ENCODE results near the gene ZNF277.

The ZNF277 gene

GRCh38 chr7:112366886-112367285 is 160.4 kb downstream of the ZNF277 start:
- H3K9ac ChIP-seq (ENCODE audit: low read length in 5 of 5): no peak overlapping the region
- H3K9me3 ChIP-seq (ENCODE audit: control insufficient read depth in 5 of 5, low read length in 5 of 5): no peaks in the 10 kb centered on the region
- H3K27ac ChIP-seq (ENCODE audit: low read depth, low read length): no peak overlapping the region
- no peak overlapping the region for H3K4me3 ChIP-seq (ENCODE audit: low read depth in 1 of 5, low read length in 5 of 5)
- no peaks in the 10 kb centered on the region for H3K4me1 ChIP-seq (ENCODE audit: control insufficient read depth in 5 of 5, insufficient read depth in 5 of 5, low read length in 5 of 5)
- H3K36me3 ChIP-seq (ENCODE audit: control insufficient read depth in 5 of 5, insufficient read depth in 5 of 5, low read length in 5 of 5): no peaks in the 10 kb centered on the region
- H3K27me3 ChIP-seq (ENCODE audit: control insufficient read depth in 5 of 5, insufficient read depth in 4 of 5, low read length in 5 of 5): no peaks in the 10 kb centered on the region

- H3K27ac ChIP-seq (ENCODE audit: low read depth, low read length): no peak overlapping the region
- no peaks in the 10 kb centered on the region for H3K9me3 ChIP-seq (ENCODE audit: control insufficient read depth in 5 of 5, low read length in 5 of 5)
- no peak overlapping the region for H3K4me3 ChIP-seq (ENCODE audit: low read depth in 1 of 5, low read length in 5 of 5)
- no peaks in the 10 kb centered on the region for H3K36me3 ChIP-seq (ENCODE audit: control insufficient read depth in 5 of 5, insufficient read depth in 5 of 5, low read length in 5 of 5)
- no peak overlapping the region for H3K9ac ChIP-seq (ENCODE audit: low read length in 5 of 5)
- no peaks in the 10 kb centered on the region for H3K27me3 ChIP-seq (ENCODE audit: control insufficient read depth in 5 of 5, insufficient read depth in 4 of 5, low read length in 5 of 5)
- H3K4me1 ChIP-seq (ENCODE audit: control insufficient read depth in 5 of 5, insufficient read depth in 5 of 5, low read length in 5 of 5): no peaks in the 10 kb centered on the region
These were observed 163.9 kb downstream of the ZNF277 start for GRCh38 chr7:112370436-112370835.

- H3K27me3 ChIP-seq (ENCODE audit: control insufficient read depth in 5 of 5, insufficient read depth in 4 of 5, low read length in 5 of 5): no peaks in the 10 kb centered on the region
- no peaks in the 10 kb centered on the region for H3K4me1 ChIP-seq (ENCODE audit: control insufficient read depth in 5 of 5, insufficient read depth in 5 of 5, low read length in 5 of 5)
- no peak overlapping the region for H3K9ac ChIP-seq (ENCODE audit: low read length in 5 of 5)
These were observed 165.2 kb downstream of the ZNF277 start for GRCh38 chr7:112371701-112372100.

GRCh38 chr7:112372101-112372500 is 165.6 kb downstream of the ZNF277 start:
- Histone ChIP-seq H3K4me1 (ENCODE audit: control insufficient read depth in 5 of 5, insufficient read depth in 5 of 5, low read length in 5 of 5) (no peaks in the 10 kb centered on the region), H3K9ac (ENCODE audit: low read length in 5 of 5) (no peak overlapping the region), H3K4me3 (ENCODE audit: low read depth in 1 of 5, low read length in 5 of 5) (no peak overlapping the region), H3K27ac (ENCODE audit: low read depth, low read length) (no peak overlapping the region), H3K27me3 (ENCODE audit: control insufficient read depth in 5 of 5, insufficient read depth in 4 of 5, low read length in 5 of 5) (no peaks in the 10 kb centered on the region), H3K36me3 (ENCODE audit: control insufficient read depth in 5 of 5, insufficient read depth in 5 of 5, low read length in 5 of 5) (no peaks in the 10 kb centered on the region), H3K9me3 (ENCODE audit: control insufficient read depth in 5 of 5, low read length in 5 of 5) (no peaks in the 10 kb centered on the region)

More at GRCh38 chr7:112371701-112372100, 165.2 kb downstream of the ZNF277 start:
- Histone ChIP-seq H3K27ac (ENCODE audit: low read depth, low read length) (no peak overlapping the region), H3K36me3 (ENCODE audit: control insufficient read depth in 5 of 5, insufficient read depth in 5 of 5, low read length in 5 of 5) (no peaks in the 10 kb centered on the region), H3K9me3 (ENCODE audit: control insufficient read depth in 5 of 5, low read length in 5 of 5) (no peaks in the 10 kb centered on the region), H3K4me3 (ENCODE audit: low read depth in 1 of 5, low read length in 5 of 5) (no peak overlapping the region)

GRCh38 chr7:112377593-112377992 is 171.1 kb downstream of the ZNF277 start:
- H3K4me3 ChIP-seq (ENCODE audit: low read depth in 1 of 5, low read length in 5 of 5): no peak overlapping the region
- H3K27me3 ChIP-seq (ENCODE audit: control insufficient read depth in 5 of 5, insufficient read depth in 4 of 5, low read length in 5 of 5): no peaks in the 10 kb centered on the region
- H3K4me1 ChIP-seq (ENCODE audit: control insufficient read depth in 5 of 5, insufficient read depth in 5 of 5, low read length in 5 of 5): no peaks in the 10 kb centered on the region
- H3K9ac ChIP-seq (ENCODE audit: low read length in 5 of 5): no peak overlapping the region
- H3K36me3 ChIP-seq (ENCODE audit: control insufficient read depth in 5 of 5, insufficient read depth in 5 of 5, low read length in 5 of 5): no peaks in the 10 kb centered on the region
- H3K9me3 ChIP-seq (ENCODE audit: control insufficient read depth in 5 of 5, low read length in 5 of 5): peaks cover 0 to 5% (median 0%) of the 10 kb centered on the region in 5 donors
- H3K27ac ChIP-seq (ENCODE audit: low read depth, low read length): no peak overlapping the region

- H3K4me3 ChIP-seq (ENCODE audit: low read depth in 1 of 5, low read length in 5 of 5): no peak overlapping the region
- no peaks in the 10 kb centered on the region for H3K27me3 ChIP-seq (ENCODE audit: control insufficient read depth in 5 of 5, insufficient read depth in 4 of 5, low read length in 5 of 5)
- H3K4me1 ChIP-seq (ENCODE audit: control insufficient read depth in 5 of 5, insufficient read depth in 5 of 5, low read length in 5 of 5): no peaks in the 10 kb centered on the region
- H3K9me3 ChIP-seq (ENCODE audit: control insufficient read depth in 5 of 5, low read length in 5 of 5): peaks cover 0 to 5% (median 0%) of the 10 kb centered on the region in 5 donors
- H3K36me3 ChIP-seq (ENCODE audit: control insufficient read depth in 5 of 5, insufficient read depth in 5 of 5, low read length in 5 of 5): no peaks in the 10 kb centered on the region
- H3K27ac ChIP-seq (ENCODE audit: low read depth, low read length): no peak overlapping the region
- no peak overlapping the region for H3K9ac ChIP-seq (ENCODE audit: low read length in 5 of 5)
These were observed 175.0 kb downstream of the ZNF277 start for GRCh38 chr7:112381311-112382091.

- H3K27ac ChIP-seq (ENCODE audit: low read depth, low read length): no peak overlapping the region
- H3K9me3 ChIP-seq (ENCODE audit: control insufficient read depth in 5 of 5, low read length in 5 of 5): peaks cover 0 to 5% (median 0%) of the 10 kb centered on the region in 5 donors
- no peaks in the 10 kb centered on the region for H3K36me3 ChIP-seq (ENCODE audit: control insufficient read depth in 5 of 5, insufficient read depth in 5 of 5, low read length in 5 of 5)
- H3K4me3 ChIP-seq (ENCODE audit: low read depth in 1 of 5, low read length in 5 of 5): no peak overlapping the region
- H3K9ac ChIP-seq (ENCODE audit: low read length in 5 of 5): no peak overlapping the region
- H3K27me3 ChIP-seq (ENCODE audit: control insufficient read depth in 5 of 5, insufficient read depth in 4 of 5, low read length in 5 of 5): no peaks in the 10 kb centered on the region
- no peaks in the 10 kb centered on the region for H3K4me1 ChIP-seq (ENCODE audit: control insufficient read depth in 5 of 5, insufficient read depth in 5 of 5, low read length in 5 of 5)
These were observed 177.3 kb downstream of the ZNF277 start for GRCh38 chr7:112383671-112384417.

GRCh38 chr7:112385516-112385915 is 179.0 kb downstream of the ZNF277 start:
- Histone ChIP-seq H3K9ac (ENCODE audit: low read length in 5 of 5) (no peak overlapping the region), H3K4me1 (ENCODE audit: control insufficient read depth in 5 of 5, insufficient read depth in 5 of 5, low read length in 5 of 5) (no peaks in the 10 kb centered on the region), H3K27me3 (ENCODE audit: control insufficient read depth in 5 of 5, insufficient read depth in 4 of 5, low read length in 5 of 5) (no peaks in the 10 kb centered on the region), H3K36me3 (ENCODE audit: control insufficient read depth in 5 of 5, insufficient read depth in 5 of 5, low read length in 5 of 5) (no peaks in the 10 kb centered on the region), H3K4me3 (ENCODE audit: low read depth in 1 of 5, low read length in 5 of 5) (no peak overlapping the region), H3K27ac (ENCODE audit: low read depth, low read length) (no peak overlapping the region), H3K9me3 (ENCODE audit: control insufficient read depth in 5 of 5, low read length in 5 of 5) (peaks cover 0 to 5% (median 0%) of the 10 kb centered on the region in 5 donors)

- Histone ChIP-seq H3K4me1 (ENCODE audit: control insufficient read depth in 5 of 5, insufficient read depth in 5 of 5, low read length in 5 of 5) (peaks cover 0 to 3% (median 0%) of the 10 kb centered on the region in 5 donors), H3K36me3 (ENCODE audit: control insufficient read depth in 5 of 5, insufficient read depth in 5 of 5, low read length in 5 of 5) (no peaks in the 10 kb centered on the region), H3K9ac (ENCODE audit: low read length in 5 of 5) (no peak overlapping the region), H3K9me3 (ENCODE audit: control insufficient read depth in 5 of 5, low read length in 5 of 5) (no peaks in the 10 kb centered on the region), H3K27me3 (ENCODE audit: control insufficient read depth in 5 of 5, insufficient read depth in 4 of 5, low read length in 5 of 5) (no peaks in the 10 kb centered on the region), H3K27ac (ENCODE audit: low read depth, low read length) (no peak overlapping the region), H3K4me3 (ENCODE audit: low read depth in 1 of 5, low read length in 5 of 5) (no peak overlapping the region)
These were observed 180.1 kb downstream of the ZNF277 start for GRCh38 chr7:112386619-112387018.

- H3K27me3 ChIP-seq (ENCODE audit: control insufficient read depth in 5 of 5, insufficient read depth in 4 of 5, low read length in 5 of 5): no peaks in the 10 kb centered on the region
- H3K27ac ChIP-seq (ENCODE audit: low read depth, low read length): no peak overlapping the region
- no peaks in the 10 kb centered on the region for H3K36me3 ChIP-seq (ENCODE audit: control insufficient read depth in 5 of 5, insufficient read depth in 5 of 5, low read length in 5 of 5)
These were observed 183.7 kb downstream of the ZNF277 start for GRCh38 chr7:112390167-112390566.

More at GRCh38 chr7:112390167-112390566, 183.7 kb downstream of the ZNF277 start:
- peaks cover 0 to 6% (median 0%) of the 10 kb centered on the region in 5 donors for H3K4me1 ChIP-seq (ENCODE audit: control insufficient read depth in 5 of 5, insufficient read depth in 5 of 5, low read length in 5 of 5)
- H3K4me3 ChIP-seq (ENCODE audit: low read depth in 1 of 5, low read length in 5 of 5): no peak overlapping the region
- H3K9me3 ChIP-seq (ENCODE audit: control insufficient read depth in 5 of 5, low read length in 5 of 5): no peaks in the 10 kb centered on the region
- no peak overlapping the region for H3K9ac ChIP-seq (ENCODE audit: low read length in 5 of 5)

Measured in subcutaneous abdominal adipose tissue (tissue), 5 donors.